Ovary (tissue), 9 donors: ENCODE results near the gene SH3PXD2A. TPM values are rescaled to one million over a fixed set of nuclear protein-coding genes. Genes with fewer than 3 reads are reported as not detected.

Experiments
- DNase-seq, 5 donors: peaks; one replicate each; pipeline ENCODE4 v3.0.0-alpha.2; 2019 to 2020
- H3K27ac ChIP-seq, 2 donors: fragments of 200-600 bp; one replicate each; pipeline versions ENCODE4 v1.5.1 to v1.8.0; 2019 to 2022
- H3K27me3 ChIP-seq: fragments of 200-600 bp; one replicate; pipeline ENCODE4 v1.8.0; 2022
- H3K36me3 ChIP-seq: fragments of 200-600 bp; sonication (generic); one replicate; pipeline ENCODE4 v1.5.1; 2019
- H3K4me1 ChIP-seq: one replicate; pipeline ENCODE4 v1.8.1; 2013; ENCODE audit warnings: mild to moderate bottlenecking, moderate library complexity; ENCODE audit not compliant: insufficient read depth
- H3K4me3 ChIP-seq: fragments of 200-600 bp; sonication (generic); one replicate; pipeline ENCODE4 v1.5.1; 2017
- H3K9me3 ChIP-seq, 2 donors: fragments of 200-600 bp in 1 of 2; sonication (generic) in 1 of 2; one replicate each; pipeline versions ENCODE4 v1.5.1 to v1.8.1; 2013 to 2019; ENCODE audit warnings: mild to moderate bottlenecking in 1 of 2, moderate library complexity in 1 of 2
- EP300 ChIP-seq: sonication (generic); formaldehyde crosslinking; IDR thresholded peaks from one replicate; pipeline ENCODE4 v1.6.1; 2017; ENCODE audit warnings: antibody characterized with exemption
- POLR2A ChIP-seq: fragments of 450-650 bp; IDR thresholded peaks from one replicate; pipeline ENCODE4 v1.6.1; 2017; ENCODE audit warnings: antibody characterized with exemption, mild to moderate bottlenecking, moderate library complexity
- WGBS, 3 donors: extraction: QIAGEN DNeasy Blood & Tissue Kit in 1 of 3; methylation state at CpG; one replicate each; pipeline versions ENCODE4 v1.1.5 to v1.1.7; 2013 to 2017; 5-methylcytosine and 5-hydroxymethylcytosine counted together
- intact Hi-C, 4 donors: fragments of 100-400 bp; cut with DNase I; formaldehyde crosslinking; loops; one replicate each; pipeline versions ENCODE4 v1.11.0 to v1.15.1; 2022 to 2023
- polyA plus RNA-seq, 2 donors: library from polyadenylated mRNA; stranded (reverse); fragments of 200-250 nt in 1 of 2; fragments of 350-450 nt in 1 of 2; fragmentation: Illumina TruSeq in 1 of 2; extraction: RNeasy Lipid Tissue Mini Kit (QIAGEN cat#74804) in 1 of 2; gene quantifications; one replicate each; pipeline ENCODE4 v1.2.3, GENCODE V29; 2013 to 2014
- total RNA-seq, 7 donors: library from RNA; depleted of rRNA in 2 of 7; stranded (reverse); fragments of >200 nt in 2 of 7; fragmentation: NEBNext Ultra II Directional in 3 of 7; extraction: Animal tissue kit (Norgen Biotek cat#: 25700) in 3 of 7; gene quantifications; one replicate each; pipeline versions ENCODE4 v1.1.0 to v1.2.4, GENCODE V29; 2016 to 2023
- TF ChIP-seq, protein P1 (sequence below), 3 donors: fragments of 450-650 bp in 2 of 3; fragments of 200-600 bp in 1 of 3; IDR thresholded peaks; one replicate each; pipeline versions ENCODE4 v1.5.1 to v1.8.0; 2016 to 2022; ENCODE audit warnings: antibody characterized with exemption in 3 of 3, mild to moderate bottlenecking in 1 of 3
- donor health status: DM: no; HTN: no; CAD: no; lungs with moderate emphysema.
- donor health status: DM: no; HTN: no; CAD: no.
- donor health status: Bipolar disorder and iron deficiency.
- donor health status: DM: yes; HTN: yes; CAD: no.
- donor health status: DM: no; HTN: no; CAD: no.
- donor health status: DM: yes; HTN: yes; CAD: no.

Gene SH3PXD2A
- total and polyA plus RNA-seq, 9 donors = 15.3 to 82.9 (median 52.2) TPM

DNA sequence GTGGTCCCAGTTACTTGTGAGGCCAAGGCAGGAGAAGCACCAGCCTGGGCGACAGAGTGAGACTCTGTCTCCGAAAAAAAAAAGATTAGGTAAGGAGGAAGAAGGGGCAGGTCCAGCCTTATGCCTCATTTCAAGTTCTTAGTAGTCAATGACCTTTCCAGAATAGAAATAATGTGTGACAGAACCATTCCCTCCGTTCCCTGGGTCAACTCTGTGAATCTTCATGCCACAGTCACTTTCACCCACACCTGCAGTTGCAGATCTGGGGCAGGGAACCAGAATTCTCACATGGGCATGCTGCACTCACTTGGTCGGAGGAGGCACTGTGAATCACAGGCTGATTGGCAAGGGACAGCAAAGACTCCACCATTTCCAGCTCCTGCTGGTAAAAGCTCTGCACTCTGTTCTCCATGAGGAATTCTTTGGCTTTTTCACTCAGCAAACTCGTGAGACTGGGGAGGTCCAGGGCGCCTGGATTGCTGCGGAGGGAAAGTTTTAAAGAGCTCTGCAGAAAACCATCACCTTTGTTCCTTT, 41.9 kb upstream of the SH3PXD2A start:
- peaks cover 16% of the 10 kb centered on the region for H3K4me1 ChIP-seq
- 72 to 83% (median 80%) methylated on average over 7 of the region's 7 CpGs for WGBS, 3 donors
- no peak overlapping the region for H3K4me3 ChIP-seq
- peak overlapping the region in 1 of 2 donors; percentile 67 for H3K27ac ChIP-seq
- intact Hi-C loops = no loop called here
- H3K27me3 ChIP-seq = no peaks in the 10 kb centered on the region
- H3K36me3 ChIP-seq = no peaks in the 10 kb centered on the region
- no peak for DNase-seq
- no peaks in the 10 kb centered on the region for H3K9me3 ChIP-seq
- TF ChIP-seq POLR2A (no peak), EP300 (no peak)
- TF ChIP-seq, protein P1, sequence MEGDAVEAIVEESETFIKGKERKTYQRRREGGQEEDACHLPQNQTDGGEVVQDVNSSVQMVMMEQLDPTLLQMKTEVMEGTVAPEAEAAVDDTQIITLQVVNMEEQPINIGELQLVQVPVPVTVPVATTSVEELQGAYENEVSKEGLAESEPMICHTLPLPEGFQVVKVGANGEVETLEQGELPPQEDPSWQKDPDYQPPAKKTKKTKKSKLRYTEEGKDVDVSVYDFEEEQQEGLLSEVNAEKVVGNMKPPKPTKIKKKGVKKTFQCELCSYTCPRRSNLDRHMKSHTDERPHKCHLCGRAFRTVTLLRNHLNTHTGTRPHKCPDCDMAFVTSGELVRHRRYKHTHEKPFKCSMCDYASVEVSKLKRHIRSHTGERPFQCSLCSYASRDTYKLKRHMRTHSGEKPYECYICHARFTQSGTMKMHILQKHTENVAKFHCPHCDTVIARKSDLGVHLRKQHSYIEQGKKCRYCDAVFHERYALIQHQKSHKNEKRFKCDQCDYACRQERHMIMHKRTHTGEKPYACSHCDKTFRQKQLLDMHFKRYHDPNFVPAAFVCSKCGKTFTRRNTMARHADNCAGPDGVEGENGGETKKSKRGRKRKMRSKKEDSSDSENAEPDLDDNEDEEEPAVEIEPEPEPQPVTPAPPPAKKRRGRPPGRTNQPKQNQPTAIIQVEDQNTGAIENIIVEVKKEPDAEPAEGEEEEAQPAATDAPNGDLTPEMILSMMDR (IDR thresholded peaks at IDR 0.05) = no peak

DNA sequence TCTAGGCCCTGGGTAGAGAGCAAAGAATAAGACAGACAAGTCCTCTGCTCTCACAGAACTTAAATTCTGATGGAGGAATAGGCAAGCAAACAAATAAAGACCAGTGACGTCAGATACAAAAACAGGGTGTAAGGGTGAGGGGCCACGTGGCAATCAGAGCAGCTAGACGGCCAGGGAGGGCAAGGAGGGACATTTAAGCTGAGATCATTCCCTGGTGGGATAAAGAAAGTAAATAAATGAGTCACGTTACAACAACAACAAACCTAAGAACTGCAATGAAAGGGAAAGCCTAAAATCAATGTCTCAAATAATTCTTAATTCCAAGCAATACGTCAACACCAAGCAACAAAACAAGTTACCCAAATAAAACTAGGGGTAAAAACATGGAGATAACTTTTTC, 40.8 kb upstream of the SH3PXD2A start:
- H3K27me3 ChIP-seq = no peaks in the 10 kb centered on the region
- H3K9me3 ChIP-seq = no peaks in the 10 kb centered on the region
- 27 to 48% (median 41%) methylated on average over 5 of the region's 5 CpGs for WGBS, 3 donors
- TF ChIP-seq POLR2A (no peak), EP300 (no peak)
- TF ChIP-seq, protein P1 (IDR thresholded peaks at IDR 0.05) = no peak
- H3K27ac ChIP-seq = peak overlapping the region; percentile 47 to 67
- intact Hi-C loops = no loop called here
- DNase-seq = peak in 1 of 5 donors; percentile 40
- H3K36me3 ChIP-seq = no peaks in the 10 kb centered on the region
- H3K4me1 ChIP-seq = peaks cover 16% of the 10 kb centered on the region
- H3K4me3 ChIP-seq = no peak overlapping the region

DNA sequence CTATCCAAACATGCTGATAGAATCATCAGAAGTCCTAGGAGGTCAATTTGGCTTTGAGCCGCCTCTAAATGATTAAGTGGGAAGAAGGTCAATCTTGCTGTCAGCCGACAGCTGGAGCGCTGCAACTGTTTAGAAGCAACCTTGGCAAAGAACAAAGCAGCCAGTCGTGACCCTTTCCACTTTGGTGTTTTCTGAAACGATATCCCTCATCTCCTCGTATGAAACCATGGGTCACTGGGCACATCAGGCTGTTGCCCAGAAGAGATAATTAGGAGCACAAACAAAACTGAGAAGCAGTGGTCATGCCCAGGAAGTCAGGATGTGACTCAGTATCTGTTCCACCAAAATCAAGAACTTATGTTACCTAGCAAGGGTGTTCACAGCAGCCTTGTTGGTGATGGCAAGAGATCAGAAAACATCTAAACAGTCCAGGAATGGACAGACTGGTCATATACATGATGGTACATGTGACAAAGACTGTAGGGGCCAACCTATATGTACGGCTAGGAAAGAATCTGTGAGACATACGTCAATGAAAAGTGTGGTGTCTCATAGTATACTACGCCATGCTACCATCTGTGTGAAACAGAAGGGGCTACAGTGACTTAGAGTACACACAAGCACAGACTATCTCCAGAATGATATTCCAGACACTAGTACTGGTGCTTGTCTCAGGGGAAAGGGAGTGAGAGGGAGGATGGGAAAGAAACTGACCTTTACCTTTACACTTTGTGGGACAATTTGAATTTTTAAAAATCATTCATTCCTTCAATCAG, 40.2 kb upstream of the SH3PXD2A start:
- Histone ChIP-seq H3K27me3 (no peaks in the 10 kb centered on the region), H3K27ac (peak overlapping the region; percentile 47 to 67), H3K9me3 (no peaks in the 10 kb centered on the region), H3K4me1 (peaks cover 16% of the 10 kb centered on the region), H3K36me3 (no peaks in the 10 kb centered on the region), H3K4me3 (no peak overlapping the region)
- peak in 2 of 5 donors; percentile 38 to 46 for DNase-seq
- TF ChIP-seq, protein P1 (IDR thresholded peaks at IDR 0.05) = no peak
- no peak for TF ChIP-seq EP300
- no peak for TF ChIP-seq POLR2A
- intact Hi-C loops = no loop called here
- WGBS, 3 donors = 33 to 39% (median 34%) methylated on average over 9 of the region's 9 CpGs

DNA sequence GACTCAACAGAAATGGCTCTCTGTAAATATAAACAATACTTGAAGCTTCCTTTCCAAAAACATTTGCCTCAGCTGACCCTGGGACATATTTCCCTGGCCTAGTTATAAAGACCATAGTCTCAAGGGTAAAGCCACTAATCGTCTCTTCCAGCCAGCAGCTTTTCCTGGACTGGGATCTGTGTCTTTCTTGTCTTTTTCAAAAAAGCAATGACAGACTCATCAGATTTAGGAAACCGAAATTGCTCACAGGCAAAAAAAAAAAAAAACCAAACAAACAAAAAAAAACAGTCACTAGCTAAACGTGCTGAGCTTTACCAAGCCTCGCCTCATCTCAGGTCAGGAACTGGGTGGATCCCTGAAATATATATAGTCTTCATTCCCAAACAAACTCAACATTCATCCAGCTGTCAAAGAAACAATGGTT, 39.1 kb upstream of the SH3PXD2A start:
- intact Hi-C loops = no loop called here
- Histone ChIP-seq H3K9me3 (no peaks in the 10 kb centered on the region), H3K4me3 (no peak overlapping the region), H3K4me1 (peaks cover 16% of the 10 kb centered on the region), H3K27ac (peak overlapping the region; percentile 40 to 67), H3K36me3 (no peaks in the 10 kb centered on the region), H3K27me3 (no peaks in the 10 kb centered on the region)
- DNase-seq = no peak
- WGBS, 3 donors = 11 to 17% (median 16%) methylated on average over 4 of the region's 4 CpGs
- TF ChIP-seq POLR2A = no peak
- TF ChIP-seq EP300 = no peak
- TF ChIP-seq, protein P1 (IDR thresholded peaks at IDR 0.05) = no peak
